NCI-H128 (cell line): ENCODE results near the gene BBX.
"Not testable (repeated sequence)": the region's sequence is repeated elsewhere in the genome, so short reads cannot be mapped to it uniquely, and the experiment has no call there.

ENCODE experiments used
- DNase-seq: peaks from one replicate; lab custom pipeline; 2025; ENCODE audit not compliant: unreplicated experiment; lab: John Stamatoyannopoulos, UW

The BBX gene

DNA sequence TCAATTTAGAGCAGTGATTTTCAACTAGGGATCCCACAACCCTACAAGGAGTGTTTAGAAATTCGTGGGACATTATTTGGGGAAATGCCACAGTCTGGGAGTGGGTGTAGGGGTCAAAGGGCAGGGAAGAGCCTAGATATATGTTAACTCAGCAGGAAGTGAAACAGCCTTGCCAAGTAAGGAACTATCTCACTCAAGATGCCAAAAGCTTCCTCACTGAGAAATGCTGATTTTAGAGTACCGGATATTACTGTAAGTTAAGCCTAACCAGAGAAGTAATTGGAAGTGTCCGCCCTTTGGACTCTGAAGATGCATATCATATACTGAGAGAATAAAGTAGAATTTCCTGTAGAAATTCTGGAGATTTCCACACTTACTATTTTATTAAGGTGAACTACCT lies 158.6 kb downstream of the BBX start:
- no peak for DNase-seq

DNA sequence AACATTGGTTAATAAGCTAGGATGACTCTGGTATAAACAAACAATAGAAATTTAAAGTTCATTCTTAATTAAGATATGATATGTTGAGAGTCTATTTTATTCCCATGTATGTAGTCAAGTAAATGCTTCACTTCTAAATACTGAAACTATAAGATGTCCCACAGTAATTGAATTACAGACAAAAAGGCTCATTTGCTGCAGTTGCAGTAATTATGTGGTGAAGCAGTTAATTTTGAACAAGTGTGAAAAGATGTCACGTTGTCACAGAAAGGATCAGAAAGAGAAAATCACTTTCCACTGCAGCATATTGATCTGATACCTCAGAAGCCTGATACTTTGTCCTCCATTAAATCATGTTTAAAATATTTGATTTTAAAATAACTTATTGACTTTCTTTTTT lies 159.8 kb downstream of the BBX start:
- DNase-seq = no peak

DNA sequence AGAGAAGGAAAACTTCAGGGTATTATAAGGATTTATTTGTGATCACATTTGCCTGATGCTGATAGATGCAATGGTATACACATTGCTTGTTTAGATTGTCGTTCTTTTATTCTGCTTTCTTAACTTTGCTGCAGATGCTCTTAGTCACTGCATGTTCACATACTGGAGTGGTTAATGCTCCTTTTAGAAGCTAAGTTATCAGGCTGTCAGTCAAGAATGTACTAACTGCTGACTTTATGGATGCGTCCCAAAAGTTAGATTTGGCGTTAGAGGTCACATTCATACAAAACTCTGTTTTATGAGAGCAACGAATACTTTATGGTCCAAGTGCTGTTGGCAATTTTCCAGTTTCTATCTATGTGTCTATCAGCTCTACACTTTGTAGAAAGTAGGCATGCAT lies 160.7 kb downstream of the BBX start:
- DNase-seq = no peak

DNA sequence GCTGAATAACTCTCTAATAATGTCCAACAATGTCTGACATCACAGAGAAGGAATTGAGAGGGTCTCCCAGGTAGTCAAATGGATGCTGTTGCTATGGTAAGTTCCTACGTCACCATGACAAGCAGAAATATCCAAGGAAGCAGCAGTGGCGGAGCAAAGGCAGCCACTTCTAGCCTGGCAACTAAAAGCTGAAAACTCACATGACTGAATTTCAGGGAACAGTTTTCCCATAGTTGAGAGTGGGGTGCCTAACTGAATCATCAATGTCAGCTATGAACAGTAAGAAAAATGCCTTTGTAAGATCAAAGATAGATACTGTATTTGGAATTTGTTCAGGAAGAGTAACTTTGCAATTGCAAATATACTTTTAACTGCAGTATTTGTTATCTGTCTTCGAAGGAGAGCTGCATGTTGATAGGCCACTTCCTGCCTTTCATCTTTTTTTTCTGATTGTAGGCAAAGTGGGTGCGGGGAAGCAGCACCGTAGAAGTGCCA lies 161.7 kb downstream of the BBX start:
- DNase-seq = no peak

DNA sequence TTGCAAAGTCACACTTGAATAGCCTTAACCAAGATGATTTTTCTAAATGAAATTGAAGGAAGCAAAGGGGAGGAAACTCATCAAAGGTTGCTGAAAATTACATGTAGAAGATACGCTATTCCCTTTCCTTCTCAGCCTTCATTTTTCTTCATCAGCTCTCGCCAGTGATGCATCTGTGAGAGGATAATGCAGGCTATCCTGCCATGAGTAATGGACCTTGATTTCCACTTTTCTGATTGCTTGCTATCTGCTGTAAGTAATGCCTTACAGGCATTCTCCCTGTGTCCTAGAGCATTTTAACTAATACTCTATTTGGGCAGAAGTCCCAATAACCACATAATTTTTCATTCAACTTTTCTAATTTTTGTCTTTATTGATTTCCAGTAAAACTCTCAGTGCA lies 162.6 kb downstream of the BBX start:
- no peak for DNase-seq

DNA sequence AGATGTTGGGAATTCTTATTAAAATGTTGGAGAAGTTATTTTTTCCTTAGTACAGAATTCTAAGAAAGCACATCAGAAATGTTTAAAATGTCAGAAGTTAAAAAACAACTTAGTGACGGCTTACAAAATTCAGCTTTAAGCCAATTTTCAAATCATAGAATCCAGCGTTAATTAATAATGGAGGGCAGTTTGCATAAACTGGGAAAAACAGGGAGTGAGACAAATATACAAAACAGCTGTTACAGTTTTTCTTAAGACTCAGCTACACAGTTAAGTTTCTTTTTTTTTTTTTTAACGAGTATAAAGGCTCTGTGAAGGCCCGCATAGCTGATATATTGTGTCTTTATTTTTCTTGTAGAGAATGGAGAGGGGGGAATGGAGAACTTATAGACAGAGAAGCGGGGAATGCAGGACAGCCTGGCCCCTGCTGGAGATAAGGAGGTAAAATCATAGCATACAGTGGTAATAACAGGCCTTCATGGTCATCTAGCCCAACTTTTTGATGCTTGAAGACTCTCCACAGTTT lies 164.4 kb downstream of the BBX start:
- no peak for DNase-seq

DNA sequence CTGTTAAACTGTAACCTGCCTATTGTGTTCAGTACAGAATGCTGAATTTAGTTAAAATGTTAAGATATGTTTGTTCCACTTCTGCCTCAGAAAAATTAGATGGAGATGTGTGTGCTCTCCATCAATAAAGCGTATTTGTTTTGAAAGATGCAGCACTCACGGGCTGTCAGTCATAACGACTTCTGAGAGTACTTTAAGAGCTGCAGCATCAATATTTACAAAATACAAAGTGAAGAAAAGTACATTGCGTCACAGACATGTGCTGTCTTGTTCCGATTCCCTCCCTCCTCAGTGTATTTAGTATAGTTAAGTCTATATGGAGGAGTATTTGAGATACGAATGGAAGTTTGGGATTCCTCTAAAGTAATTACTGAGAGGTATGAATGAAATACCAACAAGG lies 166.6 kb downstream of the BBX start:
- DNase-seq = no peak

DNA sequence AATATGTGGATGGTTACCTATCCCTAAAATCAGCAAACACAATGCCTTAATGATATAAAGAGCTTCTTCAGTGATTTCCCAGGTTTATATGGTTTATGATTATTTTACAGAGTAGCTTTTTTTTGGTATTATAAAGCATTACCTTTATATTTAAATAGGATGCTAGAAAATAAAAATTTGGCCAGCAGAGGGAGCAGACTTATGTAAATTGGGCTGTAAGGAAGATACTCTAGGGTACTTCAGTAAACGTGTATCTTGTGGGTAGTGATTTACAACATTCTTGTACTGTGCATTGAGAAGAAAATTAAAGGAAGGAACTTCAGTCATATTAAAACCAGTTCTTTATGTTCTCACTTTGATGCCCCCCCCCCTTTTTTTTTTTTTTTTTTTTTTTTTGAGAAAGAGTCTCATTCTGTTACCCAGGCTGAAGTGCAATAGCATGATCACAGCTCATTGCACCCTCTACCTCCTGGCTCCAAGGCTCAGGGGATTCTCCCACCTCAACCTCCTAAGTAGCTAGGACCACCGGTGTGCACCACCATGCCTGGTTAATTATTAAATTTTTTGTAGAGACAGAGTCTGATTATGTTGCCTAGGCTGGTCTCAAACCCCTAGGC lies 167.9 kb downstream of the BBX start:
- DNase-seq = no peak

DNA sequence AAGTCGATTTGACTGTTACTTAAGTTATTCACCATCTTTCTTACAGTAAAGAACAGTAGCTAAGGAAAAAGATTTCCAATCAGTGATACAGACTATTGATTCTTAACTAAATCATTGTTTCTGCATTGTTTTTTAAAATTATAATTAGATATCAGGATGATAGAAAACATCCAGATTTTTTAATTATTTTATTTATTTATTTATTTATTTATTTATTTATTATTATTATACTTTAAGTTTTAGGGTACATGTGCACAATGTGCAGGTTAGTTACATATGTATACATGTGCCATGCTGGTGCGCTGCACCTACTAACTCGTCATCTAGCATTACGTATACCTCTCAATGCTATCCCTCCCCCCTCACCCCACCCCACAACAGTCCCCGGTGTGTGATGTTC lies 169.2 kb downstream of the BBX start:
- not testable (repeated sequence) for DNase-seq

DNA sequence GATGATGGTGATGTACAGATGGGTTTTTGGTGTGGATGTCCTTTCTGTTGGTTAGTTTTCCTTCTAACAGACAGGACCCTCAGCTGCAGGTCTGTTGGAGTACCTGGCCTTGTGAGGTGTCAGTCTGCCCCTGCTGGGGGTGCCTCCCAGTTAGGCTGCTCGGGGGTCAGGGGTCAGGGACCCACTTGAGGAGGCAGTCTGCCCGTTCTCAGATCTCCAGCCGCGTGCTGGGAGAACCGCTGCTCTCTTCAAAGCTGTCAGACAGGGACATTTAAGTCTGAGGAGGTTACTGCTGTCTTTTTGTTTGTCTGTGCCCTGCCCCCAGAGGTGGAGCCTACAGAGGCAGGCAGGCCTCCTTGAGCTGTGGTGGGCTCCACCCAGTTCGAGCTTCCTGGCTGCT lies 174.6 kb downstream of the BBX start:
- DNase-seq = not testable (repeated sequence)

DNA sequence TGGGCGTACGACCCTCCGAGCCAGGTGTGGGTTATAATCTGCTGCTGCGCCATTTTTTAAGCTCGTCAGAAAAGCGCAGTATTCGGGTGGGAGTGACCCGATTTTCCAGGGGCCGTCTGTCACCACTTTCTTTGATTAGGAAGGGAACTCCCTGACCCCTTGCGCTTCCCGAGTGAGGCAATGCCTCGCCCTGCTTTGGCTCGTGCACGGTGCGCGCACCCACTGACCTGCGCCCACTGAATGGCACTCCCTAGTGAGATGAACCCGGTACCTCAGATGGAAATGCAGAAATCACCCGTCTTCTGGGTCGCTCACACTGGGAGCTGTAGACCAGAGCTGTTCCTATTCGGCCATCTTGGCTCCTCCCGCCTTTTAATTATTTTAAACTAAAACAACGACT lies 175.1 kb downstream of the BBX start:
- not testable (repeated sequence) for DNase-seq

DNA sequence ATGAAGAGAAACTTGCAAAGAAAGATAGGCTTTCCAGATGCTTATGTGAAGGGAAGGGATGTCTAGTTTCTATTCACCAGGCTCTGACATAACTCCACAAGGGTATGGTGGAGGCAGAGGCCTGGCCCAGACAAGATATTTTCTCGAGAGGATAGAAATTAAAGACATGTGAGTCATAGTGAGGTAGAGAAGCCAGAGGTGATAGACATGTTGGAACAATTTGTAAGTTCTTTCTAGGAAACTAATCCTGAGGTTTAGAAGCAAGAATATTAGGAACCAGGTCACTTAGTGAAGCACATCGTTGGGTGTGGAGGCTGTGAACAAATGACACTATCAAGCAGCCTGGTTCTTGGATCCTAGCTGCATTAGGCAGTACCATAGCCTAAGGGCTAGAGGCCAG lies 176.9 kb downstream of the BBX start:
- no peak for DNase-seq

DNA sequence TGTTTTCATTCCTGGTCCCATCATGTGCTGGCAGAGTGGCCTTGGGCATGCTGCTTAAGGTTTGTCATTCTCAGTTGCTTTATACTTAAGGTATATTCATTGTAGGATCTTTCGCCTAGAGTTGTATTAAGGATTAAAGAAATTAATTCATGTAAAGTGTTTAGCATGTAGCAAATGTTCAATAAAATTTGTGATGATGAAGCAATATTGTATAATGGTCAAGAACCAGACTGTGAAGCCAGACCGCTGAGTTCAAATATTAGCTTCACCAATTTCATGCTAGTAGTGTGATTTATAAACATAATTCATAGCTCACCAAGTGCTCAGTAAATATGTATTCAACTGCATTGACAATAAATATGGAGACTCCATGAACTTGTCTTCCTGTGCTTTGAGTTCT lies 178.5 kb downstream of the BBX start:
- DNase-seq = no peak

DNA sequence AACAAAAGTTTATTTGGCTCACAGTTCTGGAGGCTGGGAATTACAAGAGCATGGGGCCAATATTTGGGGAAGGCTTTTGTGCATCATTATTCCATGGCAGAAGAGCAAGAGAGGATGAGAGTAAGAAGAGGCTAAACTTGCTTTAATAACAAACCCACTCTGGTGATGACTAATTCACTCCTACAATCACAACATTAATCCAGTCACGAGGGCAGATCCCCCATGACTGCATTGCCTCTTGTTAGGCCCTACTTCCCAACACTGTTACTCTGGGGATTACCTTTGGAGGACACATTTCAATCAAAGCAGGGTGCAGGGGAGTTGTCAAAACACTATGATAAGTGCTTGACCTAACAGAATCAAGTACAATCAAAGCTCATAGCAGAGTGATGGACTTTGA lies 181.7 kb downstream of the BBX start:
- DNase-seq = no peak

DNA sequence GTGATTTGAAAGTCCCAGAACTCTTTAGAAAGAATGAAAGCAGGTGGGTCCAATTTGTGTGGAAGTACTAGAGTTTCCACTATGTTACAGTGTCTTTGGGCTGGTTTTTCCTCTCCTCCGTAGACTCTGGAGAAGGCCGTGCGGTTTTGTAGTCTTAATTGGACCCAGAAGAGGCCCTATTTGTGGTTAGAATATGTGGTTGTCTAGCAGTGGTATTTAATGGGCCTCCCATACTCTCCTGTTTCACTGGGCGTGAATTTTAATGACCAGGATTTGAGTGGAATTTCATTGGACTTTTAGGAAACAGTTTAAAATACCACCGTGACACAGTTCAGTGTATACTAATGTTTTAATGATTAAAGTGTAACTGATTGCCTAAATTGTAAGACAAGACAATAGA lies 182.3 kb downstream of the BBX start:
- DNase-seq = no peak

DNA sequence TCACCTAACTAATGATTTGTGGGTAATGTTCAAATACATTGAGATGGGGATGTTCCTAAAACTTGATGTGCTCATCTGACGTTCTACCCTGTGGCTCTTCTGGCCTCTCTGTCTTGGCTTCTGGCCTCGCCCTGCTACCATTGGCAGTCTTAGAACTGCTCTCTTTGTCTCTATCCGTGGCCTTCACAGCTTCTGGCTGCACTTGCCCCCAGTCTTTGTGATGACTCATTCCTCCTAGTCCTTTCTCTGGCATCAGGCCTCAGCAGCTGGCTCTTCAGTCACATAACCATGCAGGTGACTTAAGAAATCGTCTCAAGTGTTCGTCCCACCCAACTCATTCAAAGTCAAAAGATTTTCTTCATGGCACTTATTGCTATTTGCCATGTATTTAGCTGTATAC lies 188.1 kb downstream of the BBX start:
- no peak for DNase-seq

DNA sequence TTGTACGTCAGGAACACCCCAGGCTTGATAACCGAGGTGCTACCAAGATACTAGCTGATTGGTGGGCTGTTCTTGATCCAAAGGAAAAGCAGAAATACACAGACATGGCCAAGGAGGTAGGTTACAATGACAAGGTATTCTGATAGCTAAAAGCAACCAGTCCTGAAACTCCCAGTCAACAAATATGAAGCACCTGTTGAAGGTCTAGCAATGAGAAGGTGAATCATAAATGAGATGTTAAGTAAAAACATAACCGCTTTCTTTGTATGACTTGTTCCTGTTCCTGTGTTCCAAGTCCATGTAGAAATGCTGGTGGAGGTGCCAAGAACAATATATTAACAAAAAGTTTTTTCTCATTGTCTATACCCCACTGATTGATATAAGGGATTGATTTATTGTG lies 194.0 kb downstream of the BBX start:
- DNase-seq = no peak

DNA sequence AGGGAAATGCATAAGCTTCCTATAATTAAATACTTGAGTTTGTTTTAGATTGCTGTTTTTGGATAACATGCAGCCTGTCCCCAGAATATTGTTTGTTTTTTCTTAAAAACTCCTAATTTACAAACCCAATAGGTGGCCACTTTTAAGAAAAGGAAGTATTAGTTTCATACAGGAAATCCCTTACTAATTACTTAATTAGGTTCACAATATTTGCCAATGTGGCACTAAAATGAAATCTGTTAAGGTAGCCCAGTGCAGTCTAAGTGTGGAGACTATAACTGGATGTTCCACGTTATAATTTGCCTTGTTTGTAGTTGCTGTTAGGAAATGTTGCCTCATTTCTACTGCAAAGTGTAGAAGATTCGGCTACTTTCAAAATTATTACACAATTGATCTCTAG lies 195.8 kb downstream of the BBX start:
- no peak for DNase-seq

DNA sequence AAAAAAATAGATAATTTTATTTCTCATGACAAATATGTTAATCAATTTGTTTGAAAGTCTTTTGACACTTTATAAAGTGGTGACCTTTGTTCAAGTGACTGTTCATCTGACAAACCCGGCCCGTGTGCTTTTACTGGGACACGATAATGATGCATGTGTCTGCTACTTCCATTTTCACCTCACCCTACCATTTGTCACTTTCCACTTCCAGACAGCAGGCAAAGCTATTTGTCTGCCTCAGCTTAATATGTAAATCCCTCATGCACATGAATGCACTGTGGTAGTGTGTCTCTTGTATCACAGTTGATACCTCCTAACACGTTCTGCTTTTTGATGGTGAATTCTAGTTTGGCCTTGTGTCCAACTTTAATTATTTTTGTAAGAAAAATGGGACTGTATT lies 204.3 kb downstream of the BBX start:
- DNase-seq = no peak

DNA sequence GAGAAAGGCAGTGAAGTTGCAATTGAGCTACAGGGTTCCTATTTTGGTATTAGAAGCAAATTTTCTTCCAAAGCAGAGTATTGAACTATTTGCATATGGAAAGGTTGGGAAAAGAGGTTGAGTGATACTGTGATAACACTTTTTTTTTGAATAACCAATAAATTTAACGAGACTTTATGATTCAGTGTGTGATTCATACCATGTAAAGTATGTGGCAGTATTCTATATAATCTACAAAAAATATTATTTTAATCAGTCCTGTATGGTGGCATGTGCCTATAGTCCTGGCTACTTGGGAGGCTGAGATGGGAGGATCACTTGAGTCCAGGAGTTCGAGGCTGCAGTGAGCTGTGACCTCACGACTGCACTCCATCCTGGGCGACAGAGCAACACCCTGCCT lies 206.9 kb downstream of the BBX start:
- DNase-seq = no peak

DNA sequence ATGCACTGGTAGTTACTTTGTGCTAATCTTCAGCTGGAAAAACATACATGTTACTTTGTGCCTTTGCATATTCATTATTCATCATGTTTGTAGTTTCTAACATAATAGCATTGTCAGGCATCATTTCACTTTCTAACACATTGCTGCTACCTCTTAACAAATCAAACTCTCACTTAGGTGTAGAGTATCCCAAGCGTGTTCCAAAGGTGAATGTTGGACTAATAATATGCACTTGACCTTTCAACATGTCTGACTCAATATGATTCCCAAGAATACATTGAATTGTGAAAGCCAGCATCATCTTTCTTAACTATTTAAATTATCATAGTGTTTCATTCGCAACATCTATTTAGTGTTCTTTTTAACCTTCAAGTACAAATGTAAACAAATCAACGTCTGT lies 211.6 kb downstream of the BBX start:
- DNase-seq = no peak

DNA sequence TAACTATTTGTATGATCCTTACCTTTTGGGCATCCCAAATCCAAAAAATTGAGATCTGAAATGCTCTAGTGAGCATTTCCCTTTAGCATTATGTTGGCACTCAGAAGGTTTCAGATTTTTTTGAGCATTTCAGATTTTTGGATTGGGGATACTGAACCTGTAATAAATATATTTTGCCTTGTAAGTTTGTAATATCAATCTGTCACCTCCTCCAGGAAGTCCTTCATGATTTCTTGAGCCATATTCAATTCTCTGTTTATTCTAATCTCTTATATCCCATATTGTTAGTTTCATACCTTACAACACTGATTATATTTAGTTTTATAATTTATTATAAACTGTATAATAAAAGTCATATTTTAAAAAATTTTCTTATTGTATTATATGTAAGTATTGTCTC lies 215.2 kb downstream of the BBX start:
- no peak for DNase-seq

DNA sequence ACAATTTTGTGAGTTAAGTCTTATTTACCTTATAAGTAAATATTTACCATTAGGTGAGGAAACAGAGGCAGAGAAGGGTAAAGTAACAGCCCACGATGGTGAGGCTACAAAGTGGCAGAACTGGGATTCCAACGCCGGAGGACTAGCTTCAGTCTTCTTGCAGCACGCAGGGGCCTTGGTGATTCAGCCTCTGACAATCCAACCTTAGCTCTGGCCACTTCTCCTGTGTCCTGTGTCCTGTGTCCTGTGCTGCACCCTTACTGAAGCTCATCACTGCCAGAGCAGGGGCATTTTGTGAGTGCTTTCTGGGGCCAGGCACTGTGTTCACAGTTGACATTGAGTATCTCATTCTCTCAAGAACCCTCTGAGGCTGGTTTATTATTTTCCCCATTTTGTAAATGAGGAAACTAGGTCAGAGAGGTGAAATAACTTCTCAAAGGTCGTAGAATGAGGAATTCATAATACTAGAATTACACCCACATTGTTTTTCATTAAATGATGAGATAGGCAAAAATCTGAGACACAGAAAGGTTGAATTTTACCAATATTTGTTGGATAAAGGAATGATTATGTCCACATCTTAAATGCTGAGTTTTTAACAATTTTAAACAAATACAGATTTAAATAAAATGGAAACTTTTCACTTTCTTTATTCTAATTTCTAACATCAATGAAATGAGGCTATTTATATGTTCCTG lies 215.9 kb downstream of the BBX start:
- DNase-seq = no peak
